GM18502 (cell line): Measurements from ENCODE around the gene LSM14A.
"Not testable (repeated sequence)": the region's sequence is repeated elsewhere in the genome, so short reads cannot be mapped to it uniquely, and the experiment has no call there.

Experiments
- ATAC-seq: cut with Tn5 transposase; IDR thresholded peaks from one replicate; pipeline ENCODE4 v1.9.1; 2021; ENCODE audit warnings: mild to moderate bottlenecking; ENCODE audit not compliant: unreplicated experiment, poor library complexity

Gene LSM14A

GRCh38 chr19:34171877-34172660 lies at the start of gene LSM14A:
TSS of gene LSM14A (plus strand) at chr19:34172504. CDS start at chr19:34172643, 139 bp downstream.
- peak; percentile 72 for ATAC-seq

- ATAC-seq, result no peak
Measured at GRCh38 chr19:34124828-34125227, 47.5 kb upstream of the LSM14A start.

GRCh38 chr19:34126966-34127365 lies 45.3 kb upstream of the LSM14A start:
- ATAC-seq, result no peak

- no peak for ATAC-seq
Measured at GRCh38 chr19:34127684-34128189, 44.6 kb upstream of the LSM14A start.

- no peak for ATAC-seq
Measured at GRCh38 chr19:34128558-34129250, 43.6 kb upstream of the LSM14A start.

- no peak for ATAC-seq
Measured at GRCh38 chr19:34131100-34131499, 41.2 kb upstream of the LSM14A start.

GRCh38 chr19:34132145-34132544 lies 40.2 kb upstream of the LSM14A start:
- not testable (repeated sequence) for ATAC-seq

- ATAC-seq, result not testable (repeated sequence)
Measured at GRCh38 chr19:34132706-34133105, 39.6 kb upstream of the LSM14A start.

GRCh38 chr19:34134190-34135053 lies 37.9 kb upstream of the LSM14A start:
- peak; percentile 94 for ATAC-seq

DNA sequence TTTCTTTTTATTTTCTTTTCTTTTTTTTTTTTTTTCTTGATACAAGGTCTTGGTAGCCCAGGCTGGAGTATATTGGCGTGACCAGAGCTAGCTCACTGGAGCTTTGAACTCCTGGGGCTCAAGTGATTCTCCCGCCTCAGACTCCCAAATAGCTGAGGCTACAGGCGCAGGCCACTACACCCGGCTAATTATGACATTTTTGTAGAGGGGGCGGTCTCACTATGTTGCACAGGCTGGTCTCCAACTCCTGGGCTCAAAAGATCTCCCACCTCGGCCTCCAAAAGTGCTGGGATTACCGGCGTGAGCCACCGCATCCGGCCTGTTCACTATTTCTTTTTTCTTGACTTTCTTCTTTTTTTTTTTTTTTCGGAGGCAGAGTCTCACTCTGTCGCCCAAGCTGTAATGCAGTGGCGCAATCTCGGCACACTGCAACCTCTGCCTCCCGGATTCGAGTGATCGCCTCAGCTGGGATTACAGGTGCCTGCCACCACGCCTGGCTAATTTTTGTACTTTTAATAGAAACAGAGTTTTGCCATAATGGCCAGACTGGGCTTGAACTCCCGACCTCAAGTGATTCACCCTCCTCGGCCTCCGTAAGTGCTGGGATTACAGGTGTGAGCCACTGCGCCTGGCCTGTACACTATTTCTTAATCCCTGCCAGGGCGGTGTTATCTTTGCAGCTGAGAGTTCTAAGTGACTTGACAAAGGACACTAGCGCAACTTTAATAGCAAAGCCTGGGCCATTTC lies 37.1 kb upstream of the LSM14A start:
- ATAC-seq, result no peak

- ATAC-seq, result no peak
Measured at GRCh38 chr19:34135821-34136611, 36.3 kb upstream of the LSM14A start.

DNA sequence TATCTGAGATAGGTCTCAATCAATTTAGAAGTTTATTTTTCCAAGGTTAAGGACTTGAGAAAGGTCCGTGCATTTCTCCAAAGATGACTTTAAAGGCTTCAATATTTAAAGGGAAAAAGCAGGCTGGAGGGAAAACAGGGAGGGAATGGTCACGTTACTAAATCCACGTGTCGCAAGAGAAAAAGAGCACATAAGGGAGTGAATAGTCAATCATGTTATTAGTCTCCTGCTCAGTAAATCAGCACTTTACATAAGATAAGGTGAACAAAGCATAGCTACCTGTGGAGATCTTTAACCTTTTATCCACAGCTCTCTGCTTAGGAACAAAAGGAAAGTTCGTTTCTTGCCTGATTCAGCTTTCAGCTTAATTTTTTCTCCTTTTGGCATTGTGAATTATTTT lies 31.3 kb upstream of the LSM14A start:
- no peak for ATAC-seq

DNA sequence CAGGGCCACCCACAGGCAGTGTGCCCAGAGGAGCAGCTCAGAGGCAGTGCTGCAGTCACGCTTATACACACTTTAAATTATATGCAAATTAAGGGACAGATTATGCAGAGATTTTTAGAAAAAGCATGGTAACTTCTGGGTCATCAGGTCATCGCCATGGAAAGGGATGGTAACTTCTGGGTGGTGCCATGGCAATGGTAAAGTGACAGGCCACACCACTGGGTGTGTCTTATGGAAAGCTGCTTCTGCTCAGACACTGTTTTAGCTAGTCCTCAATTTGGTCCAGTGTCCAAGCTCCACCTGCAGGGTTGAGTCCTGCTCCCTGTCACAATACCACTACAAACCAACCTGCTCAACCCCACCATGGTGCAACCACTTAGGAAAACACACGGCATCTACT lies 29.9 kb upstream of the LSM14A start:
- ATAC-seq, result no peak

DNA sequence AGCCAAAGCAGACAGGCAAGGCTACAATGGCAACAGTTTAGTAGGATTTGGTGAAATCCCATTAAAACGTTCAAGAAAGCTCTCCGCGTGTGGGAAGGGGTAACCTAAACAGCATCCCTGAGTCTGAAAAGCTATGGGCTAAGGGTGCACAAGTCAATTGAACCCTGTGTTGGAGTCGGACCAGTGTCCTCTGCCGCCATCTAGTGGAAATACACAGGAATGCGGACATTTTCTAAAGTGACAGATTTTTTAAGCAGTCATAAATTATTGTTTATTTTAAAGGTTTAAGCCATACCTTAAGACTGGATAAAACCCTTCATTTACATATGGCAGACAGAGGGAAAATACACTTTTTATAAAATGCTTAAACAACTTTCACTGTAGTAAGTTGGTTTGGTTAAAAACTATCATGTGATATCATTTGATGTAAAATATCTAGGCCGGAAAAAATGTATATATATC lies 26.5 kb upstream of the LSM14A start:
- no peak for ATAC-seq

DNA sequence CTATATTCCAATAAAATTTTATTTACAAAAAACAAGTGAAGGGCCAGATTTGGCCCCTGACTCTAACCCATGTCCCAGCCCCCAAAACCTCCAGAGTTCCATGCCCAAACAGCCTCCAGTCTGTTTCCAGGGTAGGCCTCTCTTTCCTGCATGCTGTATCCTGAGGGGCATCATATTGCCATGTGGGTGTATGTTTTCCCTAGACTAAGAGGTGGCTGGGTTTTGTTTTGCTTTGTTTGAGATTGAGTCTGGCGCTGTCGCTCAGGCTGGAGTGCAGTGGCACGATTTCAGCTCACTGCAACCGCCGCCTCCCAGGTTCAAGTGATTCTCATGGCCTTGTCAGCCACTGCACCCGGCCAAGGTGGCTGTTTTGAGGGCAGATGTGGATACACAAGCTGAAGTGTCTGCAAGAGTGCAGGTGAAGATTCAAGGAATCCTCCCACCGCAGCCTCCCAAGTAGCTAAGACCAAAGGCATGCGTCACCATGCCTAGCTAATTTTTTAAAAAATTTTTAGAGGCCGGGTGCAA lies 23.6 kb upstream of the LSM14A start:
- no peak for ATAC-seq

DNA sequence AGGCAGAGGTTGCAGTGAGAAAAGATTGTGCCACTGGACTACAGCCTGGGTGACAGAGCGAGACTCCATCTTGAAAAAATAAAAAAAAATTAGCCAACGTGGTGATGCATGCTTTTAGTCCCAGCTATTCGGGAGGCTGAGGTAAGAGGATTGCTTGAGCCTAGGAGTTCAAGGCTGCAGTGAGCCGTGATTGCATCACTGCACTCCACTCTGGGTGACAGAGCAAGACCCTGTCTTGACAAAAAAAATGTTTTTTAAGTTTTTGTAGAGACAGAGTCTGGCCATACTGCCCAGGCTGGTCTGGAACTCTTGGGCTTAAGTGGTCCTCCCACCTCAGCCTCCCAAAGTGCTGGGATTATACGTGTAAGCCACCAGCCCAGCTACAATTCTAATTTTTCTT lies 22.4 kb upstream of the LSM14A start:
- no peak for ATAC-seq

- ATAC-seq, result no peak
Measured at GRCh38 chr19:34150558-34150957, 21.7 kb upstream of the LSM14A start.

DNA sequence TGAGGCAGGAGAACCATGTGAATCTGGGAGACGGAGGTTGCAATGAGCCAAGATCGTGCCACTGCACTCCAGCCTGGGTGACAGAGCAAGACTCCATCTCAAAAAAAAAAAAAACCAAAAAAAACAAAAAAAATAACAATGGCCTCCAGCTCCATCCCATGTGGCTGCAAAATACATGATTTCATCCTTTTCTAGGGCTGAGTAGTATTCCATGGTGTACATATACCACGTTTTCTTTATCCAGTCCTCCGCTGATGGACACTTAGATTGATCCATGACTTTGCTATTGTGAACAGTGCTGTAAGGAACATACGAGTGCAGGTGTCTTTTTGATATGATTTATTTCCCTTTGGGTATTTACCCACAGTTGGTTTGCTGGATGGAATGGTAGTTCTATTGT lies 20.9 kb upstream of the LSM14A start:
- ATAC-seq, result no peak

DNA sequence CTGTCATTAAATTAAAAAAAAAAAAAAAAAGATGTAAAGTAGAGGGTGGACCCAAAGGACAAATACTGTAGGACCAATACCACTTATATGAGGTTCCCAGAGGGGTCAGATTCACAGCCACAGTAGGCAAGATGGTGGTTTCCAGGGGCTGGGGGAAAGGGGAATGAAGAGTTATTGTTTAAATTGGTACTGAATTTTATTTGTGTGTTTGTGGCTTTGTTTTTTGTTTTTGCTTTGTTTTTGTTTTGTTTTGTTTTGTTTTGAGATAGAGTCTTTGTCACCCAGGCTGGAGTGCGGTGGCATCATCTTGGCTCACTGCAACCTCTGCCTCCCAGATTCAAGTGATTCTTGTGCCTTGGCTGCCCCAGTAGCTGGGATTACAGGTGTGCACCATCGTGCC lies 17.9 kb upstream of the LSM14A start:
- no peak for ATAC-seq
